ENCODE results near the gene CLEC14A.

Gene CLEC14A

DNA sequence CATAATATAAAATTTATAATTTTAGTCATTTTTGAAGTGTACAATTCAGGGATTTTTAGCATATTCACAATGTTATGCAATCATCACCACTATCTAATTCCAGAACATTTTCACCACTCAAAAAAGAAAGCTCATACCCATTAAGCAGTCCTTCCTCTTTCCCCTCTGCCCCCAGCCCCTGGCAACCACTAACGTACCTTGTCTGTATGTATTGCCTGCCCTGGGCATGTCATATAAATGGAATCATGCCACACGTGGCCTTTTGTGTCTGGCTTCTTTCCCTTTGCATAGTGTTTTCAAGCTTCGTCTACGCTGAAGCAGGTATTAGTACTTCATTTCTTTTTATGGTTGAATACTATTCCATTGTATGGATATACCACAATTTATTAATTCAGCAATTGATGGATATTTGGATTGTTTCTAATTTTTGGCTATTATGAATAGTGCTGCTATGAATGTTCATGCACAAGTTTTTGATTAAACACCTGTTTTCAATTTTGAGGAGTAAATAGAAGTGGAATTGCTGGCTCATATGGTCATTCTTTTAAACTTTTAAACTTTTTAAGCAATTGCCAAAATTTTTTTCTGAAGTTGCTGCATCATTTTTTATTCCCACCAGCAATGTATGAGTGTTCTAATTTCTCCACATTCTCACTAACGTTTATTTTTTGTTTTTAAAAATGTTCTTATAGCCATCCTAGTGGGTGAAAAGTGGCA is 49.8 kb downstream of the CLEC14A start:
- no peak for DNase-seq (ENCODE audit: low spot score)

GRCh38 chr14:38205119-38205813 is 50.6 kb downstream of the CLEC14A start:
- DNase-seq (ENCODE audit: low spot score), result no peak

DNA sequence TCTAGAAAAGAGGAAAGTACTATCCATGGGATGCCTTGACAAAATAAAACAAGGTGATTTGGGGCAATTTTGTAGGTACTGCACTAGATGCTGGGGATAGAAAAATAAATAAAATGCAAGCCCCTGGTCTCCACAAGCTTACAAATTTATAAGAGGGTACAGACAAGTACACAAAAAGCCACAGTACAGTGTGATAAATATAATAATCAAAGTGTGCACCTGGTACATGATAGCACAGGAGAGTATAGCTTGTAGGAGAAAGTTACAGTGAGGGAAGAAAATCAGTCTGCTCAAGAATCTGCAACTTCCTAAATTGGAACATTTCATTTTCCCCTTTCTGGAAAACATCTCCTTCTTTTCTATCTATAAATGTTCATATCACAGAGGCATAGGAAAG is 51.2 kb downstream of the CLEC14A start:
- no peak for DNase-seq (ENCODE audit: low spot score)
